ENCODE data around the gene GRK4.

DNA sequence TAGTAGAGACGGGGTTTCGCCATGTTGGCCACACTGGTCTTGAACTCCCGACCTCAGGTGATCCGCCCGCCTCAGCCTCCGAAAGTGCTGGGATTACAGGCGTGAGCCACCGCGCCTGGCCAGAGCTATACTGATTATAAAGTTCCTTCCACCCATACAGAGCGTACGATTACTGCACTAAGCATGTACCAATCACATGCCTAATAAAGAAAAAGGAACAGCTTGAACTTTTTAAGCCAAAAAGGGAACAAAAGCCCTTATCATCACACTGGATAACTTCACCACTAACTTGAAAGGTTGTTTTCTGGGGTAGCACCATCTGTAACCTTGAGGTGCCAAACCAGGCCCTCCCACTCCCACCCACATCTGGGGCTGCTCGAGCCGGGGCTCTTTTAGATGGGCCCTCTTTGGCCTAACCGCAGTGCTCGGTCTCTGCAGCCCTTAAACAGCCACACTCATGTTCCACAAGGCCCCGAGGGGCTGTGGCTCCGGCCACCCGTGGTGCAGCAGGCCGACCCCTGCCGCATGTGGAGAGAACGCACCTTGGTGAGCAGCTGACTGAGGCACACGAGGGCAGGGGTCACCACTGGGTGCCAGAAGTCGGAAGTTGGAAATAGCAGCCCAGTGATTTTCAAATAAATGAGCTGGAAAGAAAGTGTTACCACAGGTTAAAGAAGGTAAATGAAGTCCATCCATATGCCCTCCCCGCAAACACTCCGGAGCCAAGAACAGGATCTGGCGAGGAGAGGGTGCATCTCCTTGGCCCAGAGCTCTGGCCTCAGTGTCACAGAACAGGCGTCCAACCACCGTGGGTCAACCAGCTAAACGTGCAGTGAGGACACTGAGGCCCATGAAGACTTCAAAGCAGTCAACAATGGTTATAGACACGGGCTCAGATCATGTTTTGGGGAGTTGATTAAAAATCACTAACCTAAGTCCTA lies 18.5 kb upstream of the GRK4 start:
- TF ChIP-seq, protein P1, sequence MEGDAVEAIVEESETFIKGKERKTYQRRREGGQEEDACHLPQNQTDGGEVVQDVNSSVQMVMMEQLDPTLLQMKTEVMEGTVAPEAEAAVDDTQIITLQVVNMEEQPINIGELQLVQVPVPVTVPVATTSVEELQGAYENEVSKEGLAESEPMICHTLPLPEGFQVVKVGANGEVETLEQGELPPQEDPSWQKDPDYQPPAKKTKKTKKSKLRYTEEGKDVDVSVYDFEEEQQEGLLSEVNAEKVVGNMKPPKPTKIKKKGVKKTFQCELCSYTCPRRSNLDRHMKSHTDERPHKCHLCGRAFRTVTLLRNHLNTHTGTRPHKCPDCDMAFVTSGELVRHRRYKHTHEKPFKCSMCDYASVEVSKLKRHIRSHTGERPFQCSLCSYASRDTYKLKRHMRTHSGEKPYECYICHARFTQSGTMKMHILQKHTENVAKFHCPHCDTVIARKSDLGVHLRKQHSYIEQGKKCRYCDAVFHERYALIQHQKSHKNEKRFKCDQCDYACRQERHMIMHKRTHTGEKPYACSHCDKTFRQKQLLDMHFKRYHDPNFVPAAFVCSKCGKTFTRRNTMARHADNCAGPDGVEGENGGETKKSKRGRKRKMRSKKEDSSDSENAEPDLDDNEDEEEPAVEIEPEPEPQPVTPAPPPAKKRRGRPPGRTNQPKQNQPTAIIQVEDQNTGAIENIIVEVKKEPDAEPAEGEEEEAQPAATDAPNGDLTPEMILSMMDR (IDR thresholded peaks at IDR 0.05; ENCODE audit: low read depth, low read length): no peak
- no peak for TF ChIP-seq POLR2A (IDR thresholded peaks at IDR 0.05; ENCODE audit: extremely low read depth, insufficient read length)

All from NB4 (cell line).